Mesenchymal stem cell (in vitro differentiated cells and primary cell): Measurements from ENCODE around the gene ASPRV1.

Source experiments
- DNase-seq: peaks from one replicate; pipeline ENCODE4 v3.0.0-alpha.2; 2013
- H2AFZ ChIP-seq: one replicate; pipeline ENCODE4 v1.6.1; 2013; ENCODE audit warnings: low read depth, mild to moderate bottlenecking, control low read depth, inconsistent platforms, low read length, moderate library complexity
- H2AK5ac ChIP-seq: 2 replicates; pipeline ENCODE4 v1.6.1; 2013; ENCODE audit warnings: low read length, moderate library complexity, mild to moderate bottlenecking, inconsistent platforms; ENCODE audit not compliant: severe bottlenecking
- H2BK120ac ChIP-seq: one replicate; pipeline ENCODE4 v1.6.1; 2013; ENCODE audit warnings: low read depth, mild to moderate bottlenecking, inconsistent platforms, low read length, moderate library complexity
- H2BK12ac ChIP-seq, 2 experiments: one replicate each; pipeline ENCODE4 v1.6.1; 2013; ENCODE audit warnings: inconsistent platforms in 2 of 2, low read length in 2 of 2, mild to moderate bottlenecking in 2 of 2, moderate library complexity in 2 of 2, control low read depth in 1 of 2
- H2BK15ac ChIP-seq: one replicate; pipeline ENCODE4 v1.6.1; 2013; ENCODE audit warnings: mild to moderate bottlenecking, low read depth, inconsistent platforms; ENCODE audit not compliant: poor library complexity, severe bottlenecking
- H2BK5ac ChIP-seq: 2 replicates; pipeline ENCODE4 v1.6.1; 2013; ENCODE audit warnings: low read depth, mild to moderate bottlenecking, low read length, control low read depth, inconsistent platforms; ENCODE audit not compliant: poor library complexity, severe bottlenecking
- H3K14ac ChIP-seq, 2 experiments: one replicate each; pipeline ENCODE4 v1.6.1; 2013; ENCODE audit warnings: inconsistent platforms in 2 of 2, low read length in 2 of 2, control low read depth in 1 of 2, mild to moderate bottlenecking in 1 of 2, moderate library complexity in 1 of 2
- H3K18ac ChIP-seq, 2 experiments: one replicate each; pipeline ENCODE4 v1.6.1; 2013; ENCODE audit warnings: inconsistent platforms in 2 of 2, low read length in 2 of 2, control low read depth in 1 of 2, low read depth in 1 of 2, mild to moderate bottlenecking in 1 of 2
- H3K23ac ChIP-seq, 2 experiments: one replicate each; pipeline ENCODE4 v1.6.1; 2013; ENCODE audit warnings: inconsistent platforms in 2 of 2, low read length in 2 of 2, mild to moderate bottlenecking in 2 of 2, moderate library complexity in 2 of 2, control low read depth in 1 of 2
- H3K27ac ChIP-seq: 2 replicates; pipeline ENCODE4 v1.5.1; 2013; ENCODE audit warnings: mild to moderate bottlenecking, moderate library complexity, low read length, control low read depth, inconsistent platforms; ENCODE audit not compliant: poor library complexity, severe bottlenecking
- H3K27me3 ChIP-seq, 2 experiments: 2 replicates each; pipeline versions ENCODE4 v1.6.1 to v1.7.0; 2013; ENCODE audit warnings: low read length in 2 of 2, mild to moderate bottlenecking in 2 of 2, moderate library complexity in 2 of 2, control low read depth in 1 of 2, inconsistent platforms in 1 of 2; ENCODE audit not compliant: control insufficient read depth in 1 of 2, insufficient read depth in 1 of 2
- H3K36me3 ChIP-seq, 2 experiments: 2 replicates each; pipeline versions ENCODE4 v1.6.1 to v1.7.0; 2013; ENCODE audit warnings: low read length in 2 of 2, control low read depth in 1 of 2, inconsistent platforms in 1 of 2, low read depth in 1 of 2, mild to moderate bottlenecking in 1 of 2; ENCODE audit not compliant: insufficient read depth in 2 of 2, control insufficient read depth in 1 of 2
- H3K4ac ChIP-seq, 2 experiments: one replicate each; pipeline ENCODE4 v1.6.1; 2013; ENCODE audit warnings: inconsistent platforms in 2 of 2, low read length in 2 of 2, mild to moderate bottlenecking in 2 of 2, moderate library complexity in 2 of 2, control low read depth in 1 of 2, low read depth in 1 of 2
- H3K4me1 ChIP-seq: 2 replicates; pipeline ENCODE4 v1.6.1; 2013; ENCODE audit warnings: low read depth, low read length, control low read depth; ENCODE audit not compliant: control insufficient read depth, insufficient read depth
- H3K4me2 ChIP-seq: 2 replicates; pipeline ENCODE4 v1.6.1; 2013; ENCODE audit warnings: low read length, mild to moderate bottlenecking, inconsistent platforms; ENCODE audit not compliant: poor library complexity, severe bottlenecking
- H3K4me3 ChIP-seq, 2 experiments: 2 replicates each; pipeline versions ENCODE4 v1.5.1 to v1.7.0; 2013; ENCODE audit warnings: low read length in 2 of 2, mild to moderate bottlenecking in 2 of 2, control low read depth in 1 of 2, low read depth in 1 of 2; ENCODE audit not compliant: insufficient read depth in 1 of 2
- H3K79me1 ChIP-seq: replicated peaks from 2 replicates; pipeline ENCODE4 v1.6.1; 2013; ENCODE audit warnings: mild to moderate bottlenecking, control low read depth, low read length, inconsistent platforms; ENCODE audit not compliant: poor library complexity, severe bottlenecking
- H3K9ac ChIP-seq: 2 replicates; pipeline ENCODE4 v1.7.0; 2013; ENCODE audit warnings: mild to moderate bottlenecking, low read length, moderate library complexity
- H3K9me3 ChIP-seq: 2 replicates; pipeline ENCODE4 v1.7.0; 2013; ENCODE audit warnings: mild to moderate bottlenecking, low read length; ENCODE audit not compliant: control insufficient read depth
- H4K8ac ChIP-seq: one replicate; pipeline ENCODE4 v1.6.1; 2013; ENCODE audit warnings: inconsistent platforms, mild to moderate bottlenecking, low read length, moderate library complexity
- H4K91ac ChIP-seq: one replicate; pipeline ENCODE4 v1.6.1; 2013; ENCODE audit warnings: mild to moderate bottlenecking, low read length, inconsistent platforms
- WGBS: methylation state at CpG from one replicate; pipeline ENCODE4 v1.1.7; 2013; ENCODE audit warnings: mixed read lengths; 5-methylcytosine and 5-hydroxymethylcytosine counted together

Gene ASPRV1

GRCh38 chr2:69965756-69966445 is 4.5 kb upstream of the ASPRV1 start:
- H4K8ac ChIP-seq, result no peak overlapping the region
- H3K27me3 ChIP-seq, result peaks cover 7% of the 10 kb centered on the region in 2 experiments
- no peak overlapping the region for H2AK5ac ChIP-seq
- no peak for DNase-seq
- peak overlapping the region; percentile 13 for H2BK15ac ChIP-seq
- 86% methylated on average over 7 of the region's 8 CpGs for WGBS
- H3K79me1 ChIP-seq, result no peaks in the 10 kb centered on the region
- H4K91ac ChIP-seq, result no peak overlapping the region
- H2BK12ac ChIP-seq, result no peak overlapping the region
- H3K36me3 ChIP-seq, result no peaks in the 10 kb centered on the region
- no peak overlapping the region for H3K4me3 ChIP-seq
- H2BK120ac ChIP-seq, result no peak overlapping the region
- peak overlapping the region in 1 of 2 experiments; percentile 9 for H3K23ac ChIP-seq
- H2AFZ ChIP-seq, result no peak overlapping the region
- H3K4me1 ChIP-seq, result no peaks in the 10 kb centered on the region
- H3K9me3 ChIP-seq, result no peaks in the 10 kb centered on the region
- H3K14ac ChIP-seq, result no peak overlapping the region
- H3K9ac ChIP-seq, result no peak overlapping the region
- no peak overlapping the region for H2BK5ac ChIP-seq
- H3K4ac ChIP-seq, result no peak overlapping the region
- no peak overlapping the region for H3K4me2 ChIP-seq
- H3K27ac ChIP-seq, result no peak overlapping the region
- no peak overlapping the region for H3K18ac ChIP-seq

GRCh38 chr2:69964353-69964841 is 3.0 kb upstream of the ASPRV1 start:
- Histone ChIP-seq H3K9me3 (no peaks in the 10 kb centered on the region), H3K27ac (no peak overlapping the region), H3K36me3 (no peaks in the 10 kb centered on the region), H3K18ac (no peak overlapping the region), H3K4me1 (no peaks in the 10 kb centered on the region), H3K79me1 (no peaks in the 10 kb centered on the region), H2AK5ac (no peak overlapping the region), H2BK15ac (no peak overlapping the region), H3K4ac (no peak overlapping the region), H3K4me3 (no peak overlapping the region), H2BK120ac (no peak overlapping the region), H2BK5ac (no peak overlapping the region), H3K14ac (no peak overlapping the region), H4K91ac (no peak overlapping the region), H3K4me2 (no peak overlapping the region), H3K23ac (no peak overlapping the region), H3K9ac (no peak overlapping the region), H4K8ac (no peak overlapping the region), H2AFZ (no peak overlapping the region), H3K27me3 (peaks cover 6 to 16% of the 10 kb centered on the region in 2 experiments), H2BK12ac (no peak overlapping the region)
- no peak for DNase-seq
- WGBS, result 90% methylated on average over 7 of the region's 7 CpGs

- Histone ChIP-seq H2BK15ac (no peak overlapping the region), H2AK5ac (no peak overlapping the region), H3K18ac (no peak overlapping the region), H3K4me3 (no peak overlapping the region), H2BK5ac (no peak overlapping the region), H3K9me3 (no peaks in the 10 kb centered on the region), H2BK120ac (no peak overlapping the region), H3K27ac (no peak overlapping the region), H3K9ac (no peak overlapping the region), H3K4ac (no peak overlapping the region), H3K23ac (no peak overlapping the region), H3K36me3 (no peaks in the 10 kb centered on the region), H2BK12ac (no peak overlapping the region), H3K27me3 (peaks cover 18 to 29% of the 10 kb centered on the region in 2 experiments), H2AFZ (no peak overlapping the region), H3K14ac (no peak overlapping the region), H3K79me1 (no peaks in the 10 kb centered on the region), H4K91ac (no peak overlapping the region), H3K4me2 (no peak overlapping the region), H4K8ac (no peak overlapping the region), H3K4me1 (no peaks in the 10 kb centered on the region)
- DNase-seq, result no peak
- WGBS, result 95% methylated on average over 8 of the region's 8 CpGs
Observed at GRCh38 chr2:69962986-69963730, 1.7 kb upstream of the ASPRV1 start.

- Histone ChIP-seq H3K4me3 (no peak overlapping the region), H4K91ac (no peak overlapping the region), H2BK5ac (no peak overlapping the region)
Observed at GRCh38 chr2:69960821-69961220, 610 bp downstream of the ASPRV1 start.

More at GRCh38 chr2:69960821-69961220, 610 bp downstream of the ASPRV1 start:
- no peaks in the 10 kb centered on the region for H3K9me3 ChIP-seq
- H2BK12ac ChIP-seq, result no peak overlapping the region
- no peak overlapping the region for H2BK15ac ChIP-seq
- H2AK5ac ChIP-seq, result no peak overlapping the region
- H3K14ac ChIP-seq, result no peak overlapping the region
- H3K27ac ChIP-seq, result no peak overlapping the region
- no peaks in the 10 kb centered on the region for H3K79me1 ChIP-seq
- H3K18ac ChIP-seq, result no peak overlapping the region
- H3K9ac ChIP-seq, result no peak overlapping the region
- no peak overlapping the region for H4K8ac ChIP-seq
- H3K23ac ChIP-seq, result no peak overlapping the region
- no peaks in the 10 kb centered on the region for H3K4me1 ChIP-seq
- no peak overlapping the region for H2AFZ ChIP-seq
- 88% methylated on average over 6 of the region's 6 CpGs for WGBS
- peaks cover 32 to 49% of the 10 kb centered on the region in 2 experiments for H3K27me3 ChIP-seq
- H3K4ac ChIP-seq, result no peak overlapping the region
- no peak overlapping the region for H2BK120ac ChIP-seq
- no peak for DNase-seq
- no peaks in the 10 kb centered on the region for H3K36me3 ChIP-seq
- no peak overlapping the region for H3K4me2 ChIP-seq
